ENCODE results near the gene LILRA2.

LILRA2 gene

GRCh38 chr19:54606230-54606629 lies 32.6 kb downstream of the LILRA2 start:
- Histone ChIP-seq H3K9ac (ENCODE audit: low read depth, low read length, poor library complexity, severe bottlenecking) (no peak overlapping the region), H2AFZ (ENCODE audit: low read length) (no peak overlapping the region), H3F3A (ENCODE audit: low read depth) (no peaks in the 10 kb centered on the region), H3K4me2 (ENCODE audit: low read depth, low read length, poor library complexity, severe bottlenecking) (no peak overlapping the region), H3K79me2 (ENCODE audit: insufficient read depth, low read length) (no peaks in the 10 kb centered on the region), H3K36me3 (ENCODE audit: insufficient read depth, low read length) (no peaks in the 10 kb centered on the region), H3K9me3 (ENCODE audit: insufficient read depth, low read depth, low read length) (no peaks in the 10 kb centered on the region), H4K20me1 (ENCODE audit: insufficient read depth, low read length, poor library complexity, severe bottlenecking) (no peaks in the 10 kb centered on the region), H3K9me2 (replicated peaks; ENCODE audit: low read depth, low read length) (no peaks in the 10 kb centered on the region), H3K4me1 (ENCODE audit: insufficient read depth, low read length, poor library complexity, severe bottlenecking) (no peaks in the 10 kb centered on the region), H3K4me3 (ENCODE audit: low read length, poor library complexity, severe bottlenecking) (no peak overlapping the region), H3K27me3 (ENCODE audit: insufficient read depth, low read length, poor library complexity, severe bottlenecking) (no peaks in the 10 kb centered on the region)
- TF ChIP-seq CTCF (conservative IDR thresholded peaks at IDR 0.05; ENCODE audit: low read length) (no peak), EZH2phosphoT487 (IDR thresholded peaks at IDR 0.05; ENCODE audit: borderline replicate concordance) (no peak)

- Histone ChIP-seq H3K79me2 (ENCODE audit: insufficient read depth, low read length) (no peaks in the 10 kb centered on the region), H4K20me1 (ENCODE audit: insufficient read depth, low read length, poor library complexity, severe bottlenecking) (no peaks in the 10 kb centered on the region), H3K9ac (ENCODE audit: low read depth, low read length, poor library complexity, severe bottlenecking) (no peak overlapping the region), H3K9me2 (replicated peaks; ENCODE audit: low read depth, low read length) (no peaks in the 10 kb centered on the region), H3K4me2 (ENCODE audit: low read depth, low read length, poor library complexity, severe bottlenecking) (no peak overlapping the region), H2AFZ (ENCODE audit: low read length) (no peak overlapping the region), H3K27me3 (ENCODE audit: insufficient read depth, low read length, poor library complexity, severe bottlenecking) (no peaks in the 10 kb centered on the region), H3K9me3 (ENCODE audit: insufficient read depth, low read depth, low read length) (no peaks in the 10 kb centered on the region), H3K36me3 (ENCODE audit: insufficient read depth, low read length) (no peaks in the 10 kb centered on the region), H3K4me1 (ENCODE audit: insufficient read depth, low read length, poor library complexity, severe bottlenecking) (no peaks in the 10 kb centered on the region), H3F3A (ENCODE audit: low read depth) (no peaks in the 10 kb centered on the region), H3K4me3 (ENCODE audit: low read length, poor library complexity, severe bottlenecking) (no peak overlapping the region)
- TF ChIP-seq EZH2phosphoT487 (IDR thresholded peaks at IDR 0.05; ENCODE audit: borderline replicate concordance): no peak
- TF ChIP-seq CTCF (conservative IDR thresholded peaks at IDR 0.05; ENCODE audit: low read length): no peak
Measured at GRCh38 chr19:54606891-54607784, 33.5 kb downstream of the LILRA2 start.

DNA sequence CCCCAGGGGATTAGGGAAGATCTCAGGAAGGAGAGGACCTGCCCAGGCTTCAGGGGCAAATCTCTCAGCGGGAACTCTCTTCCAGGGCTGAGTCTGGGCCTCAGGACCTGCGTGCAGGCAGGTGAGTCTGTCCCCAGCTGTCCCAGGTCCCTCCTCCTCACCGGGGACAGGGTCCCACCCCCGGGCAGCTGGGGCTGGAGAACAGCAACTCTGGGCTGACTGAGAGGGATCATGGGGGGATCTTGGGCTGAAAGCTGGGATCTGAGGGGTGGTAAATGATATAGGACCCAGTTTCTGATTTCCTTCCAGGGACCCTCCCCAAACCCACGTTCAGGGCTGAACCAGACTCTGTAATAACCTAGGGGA lies 34.2 kb downstream of the LILRA2 start:
- Histone ChIP-seq H3K9me2 (replicated peaks; ENCODE audit: low read depth, low read length) (no peaks in the 10 kb centered on the region), H3K4me1 (ENCODE audit: insufficient read depth, low read length, poor library complexity, severe bottlenecking) (no peaks in the 10 kb centered on the region), H3K9me3 (ENCODE audit: insufficient read depth, low read depth, low read length) (no peaks in the 10 kb centered on the region), H3K4me3 (ENCODE audit: low read length, poor library complexity, severe bottlenecking) (no peak overlapping the region), H3F3A (ENCODE audit: low read depth) (no peaks in the 10 kb centered on the region), H3K4me2 (ENCODE audit: low read depth, low read length, poor library complexity, severe bottlenecking) (no peak overlapping the region), H3K27me3 (ENCODE audit: insufficient read depth, low read length, poor library complexity, severe bottlenecking) (no peaks in the 10 kb centered on the region), H3K36me3 (ENCODE audit: insufficient read depth, low read length) (no peaks in the 10 kb centered on the region), H3K9ac (ENCODE audit: low read depth, low read length, poor library complexity, severe bottlenecking) (no peak overlapping the region), H4K20me1 (ENCODE audit: insufficient read depth, low read length, poor library complexity, severe bottlenecking) (no peaks in the 10 kb centered on the region), H2AFZ (ENCODE audit: low read length) (no peak overlapping the region), H3K79me2 (ENCODE audit: insufficient read depth, low read length) (no peaks in the 10 kb centered on the region)
- TF ChIP-seq CTCF (conservative IDR thresholded peaks at IDR 0.05; ENCODE audit: low read length): no peak
- TF ChIP-seq EZH2phosphoT487 (IDR thresholded peaks at IDR 0.05; ENCODE audit: borderline replicate concordance): no peak

Data from Loucy (cell line).